GM23338 (cell line): ENCODE measurements around the gene ZNF592.

Source experiments
- CREB1 ChIP-seq: fragments of 250-450 bp; sonication (Bioruptor Pico); IDR thresholded peaks from 2 replicates; pipeline ENCODE4 v1.5.0; 2020; ENCODE audit warnings: low read depth, mild to moderate bottlenecking, moderate library complexity
- EZH2 ChIP-seq: fragments of 200-600 bp; sonication (generic); IDR thresholded peaks from one replicate; pipeline ENCODE4 v1.8.0; 2017; ENCODE audit warnings: antibody characterized with exemption, mild to moderate bottlenecking, low read depth; ENCODE audit not compliant: unreplicated experiment
- EZH2phosphoT487 ChIP-seq: fragments of 200-600 bp; sonication (generic); IDR thresholded peaks from one replicate; pipeline ENCODE4 v1.8.1; 2018; ENCODE audit warnings: antibody characterized with exemption; ENCODE audit not compliant: unreplicated experiment
- JUNB ChIP-seq: IDR thresholded peaks from one replicate; pipeline ENCODE4 v1.6.1; 2016; ENCODE audit warnings: antibody characterized with exemption; ENCODE audit not compliant: unreplicated experiment
- NANOG ChIP-seq: IDR thresholded peaks from 2 replicates; pipeline ENCODE4 v1.6.1; 2016; ENCODE audit warnings: antibody characterized with exemption, borderline replicate concordance
- POLR2AphosphoS5 ChIP-seq: IDR thresholded peaks from 2 replicates; pipeline ENCODE4 v1.6.1; 2016; ENCODE audit warnings: antibody characterized with exemption, low read depth
- ZNF114 ChIP-seq: fragments of 250-450 bp; sonication (Bioruptor Pico); IDR thresholded peaks from 2 replicates; pipeline ENCODE4 v1.5.0; 2020; ENCODE audit warnings: mild to moderate bottlenecking, moderate library complexity
- ZNF331 ChIP-seq: fragments of 250-450 bp; sonication (Bioruptor Pico); IDR thresholded peaks from 2 replicates; pipeline ENCODE4 v1.5.0; 2020; ENCODE audit warnings: low read depth, mild to moderate bottlenecking, moderate library complexity
- TF ChIP-seq, protein P1 (sequence below), 2 experiments: fragments of 200-600 bp in 1 of 2; sonication (generic) in 1 of 2; conservative IDR thresholded peaks; 2 replicates each; pipeline versions ENCODE4 v1.5.1 to v1.6.1; 2016 to 2017; ENCODE audit warnings: antibody characterized with exemption in 2 of 2, low read depth in 2 of 2, mild to moderate bottlenecking in 2 of 2, moderate library complexity in 1 of 2
- TF ChIP-seq, protein P2 (sequence below): IDR thresholded peaks from one replicate; pipeline ENCODE4 v1.6.1; 2018; ENCODE audit warnings: antibody characterized with exemption; ENCODE audit not compliant: unreplicated experiment
- TF ChIP-seq, protein P3 (sequence below): IDR thresholded peaks from 2 replicates; pipeline ENCODE4 v1.6.1; 2016; ENCODE audit warnings: antibody characterized with exemption

DNA sequence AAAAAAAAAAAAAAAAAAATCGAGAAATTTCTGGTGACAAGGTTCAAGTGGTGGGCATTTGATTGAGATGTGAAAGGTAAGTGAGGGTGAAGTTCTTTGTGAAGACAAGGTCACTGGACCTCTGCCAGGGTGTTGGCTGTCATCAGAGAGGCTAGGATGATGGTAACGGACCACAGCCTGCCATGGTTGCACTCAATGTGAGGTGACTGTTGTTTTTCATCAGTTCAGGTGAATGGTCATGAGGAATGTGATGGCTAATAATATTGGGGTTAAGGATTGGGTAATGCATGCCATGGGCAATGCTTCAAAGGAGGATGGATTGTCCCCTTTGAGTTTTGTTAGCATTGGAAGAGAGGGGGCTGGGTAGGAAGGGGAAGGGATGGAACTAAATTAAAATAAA lies 64.5 kb downstream of the ZNF592 start:
- TF ChIP-seq ZNF331 (CRISPR knock-in tag) = no peak
- TF ChIP-seq, protein P1, sequence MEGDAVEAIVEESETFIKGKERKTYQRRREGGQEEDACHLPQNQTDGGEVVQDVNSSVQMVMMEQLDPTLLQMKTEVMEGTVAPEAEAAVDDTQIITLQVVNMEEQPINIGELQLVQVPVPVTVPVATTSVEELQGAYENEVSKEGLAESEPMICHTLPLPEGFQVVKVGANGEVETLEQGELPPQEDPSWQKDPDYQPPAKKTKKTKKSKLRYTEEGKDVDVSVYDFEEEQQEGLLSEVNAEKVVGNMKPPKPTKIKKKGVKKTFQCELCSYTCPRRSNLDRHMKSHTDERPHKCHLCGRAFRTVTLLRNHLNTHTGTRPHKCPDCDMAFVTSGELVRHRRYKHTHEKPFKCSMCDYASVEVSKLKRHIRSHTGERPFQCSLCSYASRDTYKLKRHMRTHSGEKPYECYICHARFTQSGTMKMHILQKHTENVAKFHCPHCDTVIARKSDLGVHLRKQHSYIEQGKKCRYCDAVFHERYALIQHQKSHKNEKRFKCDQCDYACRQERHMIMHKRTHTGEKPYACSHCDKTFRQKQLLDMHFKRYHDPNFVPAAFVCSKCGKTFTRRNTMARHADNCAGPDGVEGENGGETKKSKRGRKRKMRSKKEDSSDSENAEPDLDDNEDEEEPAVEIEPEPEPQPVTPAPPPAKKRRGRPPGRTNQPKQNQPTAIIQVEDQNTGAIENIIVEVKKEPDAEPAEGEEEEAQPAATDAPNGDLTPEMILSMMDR (conservative IDR thresholded peaks at IDR 0.05; ENCODE audit: low read depth in 2 of 2) = no peak
- no peak for TF ChIP-seq CREB1 (CRISPR knock-in tag)
- TF ChIP-seq EZH2 = no peak
- no peak for TF ChIP-seq EZH2phosphoT487
- no peak for TF ChIP-seq POLR2AphosphoS5
- TF ChIP-seq, protein P2, sequence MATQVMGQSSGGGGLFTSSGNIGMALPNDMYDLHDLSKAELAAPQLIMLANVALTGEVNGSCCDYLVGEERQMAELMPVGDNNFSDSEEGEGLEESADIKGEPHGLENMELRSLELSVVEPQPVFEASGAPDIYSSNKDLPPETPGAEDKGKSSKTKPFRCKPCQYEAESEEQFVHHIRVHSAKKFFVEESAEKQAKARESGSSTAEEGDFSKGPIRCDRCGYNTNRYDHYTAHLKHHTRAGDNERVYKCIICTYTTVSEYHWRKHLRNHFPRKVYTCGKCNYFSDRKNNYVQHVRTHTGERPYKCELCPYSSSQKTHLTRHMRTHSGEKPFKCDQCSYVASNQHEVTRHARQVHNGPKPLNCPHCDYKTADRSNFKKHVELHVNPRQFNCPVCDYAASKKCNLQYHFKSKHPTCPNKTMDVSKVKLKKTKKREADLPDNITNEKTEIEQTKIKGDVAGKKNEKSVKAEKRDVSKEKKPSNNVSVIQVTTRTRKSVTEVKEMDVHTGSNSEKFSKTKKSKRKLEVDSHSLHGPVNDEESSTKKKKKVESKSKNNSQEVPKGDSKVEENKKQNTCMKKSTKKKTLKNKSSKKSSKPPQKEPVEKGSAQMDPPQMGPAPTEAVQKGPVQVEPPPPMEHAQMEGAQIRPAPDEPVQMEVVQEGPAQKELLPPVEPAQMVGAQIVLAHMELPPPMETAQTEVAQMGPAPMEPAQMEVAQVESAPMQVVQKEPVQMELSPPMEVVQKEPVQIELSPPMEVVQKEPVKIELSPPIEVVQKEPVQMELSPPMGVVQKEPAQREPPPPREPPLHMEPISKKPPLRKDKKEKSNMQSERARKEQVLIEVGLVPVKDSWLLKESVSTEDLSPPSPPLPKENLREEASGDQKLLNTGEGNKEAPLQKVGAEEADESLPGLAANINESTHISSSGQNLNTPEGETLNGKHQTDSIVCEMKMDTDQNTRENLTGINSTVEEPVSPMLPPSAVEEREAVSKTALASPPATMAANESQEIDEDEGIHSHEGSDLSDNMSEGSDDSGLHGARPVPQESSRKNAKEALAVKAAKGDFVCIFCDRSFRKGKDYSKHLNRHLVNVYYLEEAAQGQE = no peak
- TF ChIP-seq JUNB = no peak
- TF ChIP-seq, protein P3, sequence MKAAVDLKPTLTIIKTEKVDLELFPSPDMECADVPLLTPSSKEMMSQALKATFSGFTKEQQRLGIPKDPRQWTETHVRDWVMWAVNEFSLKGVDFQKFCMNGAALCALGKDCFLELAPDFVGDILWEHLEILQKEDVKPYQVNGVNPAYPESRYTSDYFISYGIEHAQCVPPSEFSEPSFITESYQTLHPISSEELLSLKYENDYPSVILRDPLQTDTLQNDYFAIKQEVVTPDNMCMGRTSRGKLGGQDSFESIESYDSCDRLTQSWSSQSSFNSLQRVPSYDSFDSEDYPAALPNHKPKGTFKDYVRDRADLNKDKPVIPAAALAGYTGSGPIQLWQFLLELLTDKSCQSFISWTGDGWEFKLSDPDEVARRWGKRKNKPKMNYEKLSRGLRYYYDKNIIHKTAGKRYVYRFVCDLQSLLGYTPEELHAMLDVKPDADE = no peak
- TF ChIP-seq ZNF114 = no peak
- no peak for TF ChIP-seq NANOG
